GM18870 (cell line): ENCODE results near the gene DCAF17.
"Not testable (repeated sequence)": the region's sequence is repeated elsewhere in the genome, so short reads cannot be mapped to it uniquely, and the experiment has no call there.

Experiments
- ATAC-seq: cut with Tn5 transposase; IDR thresholded peaks from one replicate; pipeline ENCODE4 v1.9.1; 2021; ENCODE audit warnings: moderate library complexity; ENCODE audit not compliant: unreplicated experiment

DCAF17 gene

DNA sequence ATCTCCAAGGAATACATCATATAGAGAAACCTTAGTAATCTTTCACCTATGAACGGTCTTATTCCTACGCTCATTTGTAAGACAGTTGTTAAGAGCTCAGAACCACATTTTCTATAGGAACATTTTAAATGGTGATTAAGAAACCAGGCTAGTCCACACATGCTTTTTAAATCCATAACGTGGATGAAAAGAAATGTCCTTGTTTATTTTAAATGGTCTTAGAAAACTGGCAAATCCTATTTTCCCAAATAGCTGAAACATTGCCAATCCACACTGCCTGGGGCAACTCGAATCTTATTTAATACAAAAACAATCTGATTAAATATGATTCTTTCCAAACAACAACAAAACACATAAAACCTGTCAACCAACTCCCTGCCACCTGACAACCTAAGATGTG lies 23.9 kb upstream of the DCAF17 start:
- no peak for ATAC-seq

DNA sequence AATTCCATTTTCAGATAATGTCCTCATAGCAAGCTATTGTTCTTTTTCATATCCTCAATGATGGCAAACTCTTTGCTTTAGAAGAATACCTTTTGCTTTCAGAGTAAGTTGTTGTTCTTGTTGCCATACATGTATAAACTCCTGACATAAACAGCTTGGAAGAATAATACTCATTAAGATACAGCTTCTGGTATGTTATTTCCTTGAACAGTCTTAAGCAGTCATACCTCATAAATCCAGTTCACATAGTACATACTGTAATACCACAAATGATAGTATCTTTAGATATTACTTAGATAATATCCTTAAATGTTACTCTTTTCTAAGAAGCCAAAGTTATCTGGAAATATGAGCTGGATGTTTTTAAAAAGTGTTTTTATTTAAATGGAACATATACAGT lies 23.4 kb upstream of the DCAF17 start:
- no peak for ATAC-seq

DNA sequence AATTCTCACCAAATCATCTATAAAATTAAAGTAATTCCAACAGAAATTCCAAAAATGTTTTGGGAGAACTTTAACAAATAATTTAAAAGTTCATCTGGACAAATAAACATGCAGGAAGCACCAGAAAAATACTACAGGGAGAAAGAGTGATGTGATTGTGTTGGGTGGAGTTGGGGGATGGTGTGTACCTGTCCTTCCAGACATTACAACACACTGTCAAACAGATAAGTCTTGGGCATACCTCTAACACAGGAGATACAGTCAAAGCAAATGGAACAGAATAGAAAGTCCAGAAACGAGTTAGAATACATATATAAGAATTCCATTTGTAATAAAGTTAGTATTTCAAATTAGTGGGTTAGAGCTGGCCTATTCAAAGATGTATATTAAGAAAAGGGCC lies 22.8 kb upstream of the DCAF17 start:
- no peak for ATAC-seq

- ATAC-seq, result no peak
Measured at GRCh38 chr2:171411791-171412483, 22.1 kb upstream of the DCAF17 start.

- ATAC-seq, result no peak
Measured at GRCh38 chr2:171412571-171413175, 21.4 kb upstream of the DCAF17 start.

- not testable (repeated sequence) for ATAC-seq
Measured at GRCh38 chr2:171414645-171415044, 19.4 kb upstream of the DCAF17 start.

- ATAC-seq, result peak; percentile 85
Measured at GRCh38 chr2:171416009-171416926, 17.8 kb upstream of the DCAF17 start.

DNA sequence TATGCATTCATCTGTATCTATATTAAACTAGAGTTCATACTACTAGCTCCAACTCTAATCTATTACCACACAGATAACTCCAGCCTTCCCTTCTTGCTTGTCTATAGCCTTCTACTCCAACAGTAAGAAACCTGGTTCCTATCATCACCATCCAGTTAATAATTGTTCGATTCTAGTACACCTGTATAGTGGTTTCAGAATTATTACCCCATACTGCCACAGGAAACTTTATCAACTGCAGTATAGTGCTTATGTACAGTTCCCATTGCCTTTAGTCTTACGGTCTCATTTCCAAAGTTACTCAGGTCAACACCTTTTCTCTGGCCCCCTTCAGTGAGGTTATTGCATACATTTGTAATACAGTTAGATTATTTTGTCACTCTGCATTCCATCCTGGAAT lies 14.7 kb upstream of the DCAF17 start:
- no peak for ATAC-seq

GRCh38 chr2:171420728-171421563 lies 13.1 kb upstream of the DCAF17 start:
- ATAC-seq, result no peak

- not testable (repeated sequence) for ATAC-seq
Measured at GRCh38 chr2:171422710-171423495, 11.1 kb upstream of the DCAF17 start.

- ATAC-seq, result no peak
Measured at GRCh38 chr2:171430516-171431410, 3.3 kb upstream of the DCAF17 start.

DNA sequence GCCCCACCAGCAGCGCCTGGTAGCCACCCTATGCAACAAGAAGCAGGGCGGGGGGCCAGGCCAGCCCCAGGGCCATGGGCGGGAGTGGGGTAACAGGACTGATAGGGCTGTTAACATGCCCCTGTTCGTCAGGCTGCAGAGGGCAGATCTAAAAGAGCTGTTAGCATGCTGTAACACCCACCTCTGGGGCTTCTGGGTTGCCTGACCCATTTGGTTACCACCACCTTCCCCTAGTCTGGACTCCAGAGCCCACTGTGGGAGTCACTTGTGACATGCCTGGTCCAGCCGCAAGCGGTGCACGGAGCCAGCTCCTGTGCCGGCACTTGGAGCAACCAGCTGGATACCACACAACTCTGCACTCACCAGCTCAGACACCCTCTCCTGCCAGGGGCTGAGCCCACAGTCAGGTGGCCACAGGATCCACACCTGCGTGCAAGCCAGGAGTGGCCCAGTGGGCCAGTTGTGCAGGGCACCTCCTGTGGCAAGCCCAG lies 2.3 kb upstream of the DCAF17 start:
- no peak for ATAC-seq

- ATAC-seq, result no peak
Measured at GRCh38 chr2:171432206-171432968, 1.6 kb upstream of the DCAF17 start.

- no peak for ATAC-seq
Measured at GRCh38 chr2:171432969-171433762, 860 bp upstream of the DCAF17 start.

- ATAC-seq, result no peak
Measured at GRCh38 chr2:171433763-171434012, 338 bp upstream of the DCAF17 start, which contains the start of gene METTL8. METTL8 (minus strand) TSS chr2:171433990; CDS start chr2:171392185, 41,805 bp downstream.

- no peak for ATAC-seq
Measured at GRCh38 chr2:171436307-171436706, 2.3 kb downstream of the DCAF17 start.

DNA sequence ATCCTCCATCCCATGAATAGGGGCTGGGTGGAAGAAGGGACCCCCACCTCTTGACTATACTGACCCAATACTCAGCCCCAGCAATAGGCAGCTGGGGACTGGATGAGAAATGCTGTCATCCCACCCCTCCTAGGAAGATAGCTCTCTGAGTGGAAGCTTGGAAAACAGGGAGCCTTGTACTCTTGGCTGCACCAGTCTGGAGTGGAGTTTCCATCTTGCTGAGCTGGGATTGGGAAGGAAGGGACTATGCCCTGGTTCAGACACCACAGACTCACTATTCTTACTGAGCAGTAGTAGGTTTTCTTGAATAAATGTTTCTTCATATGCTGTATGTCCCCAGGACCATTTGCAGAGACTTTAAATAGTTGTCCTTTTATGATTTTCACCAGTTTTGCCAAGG lies 7.4 kb downstream of the DCAF17 start:
- ATAC-seq, result no peak

- no peak for ATAC-seq
Measured at GRCh38 chr2:171447675-171448074, 13.6 kb downstream of the DCAF17 start.
